Kidney (tissue), 14 donors: ENCODE measurements around the gene ZBTB47. TPM values are rescaled to one million over a fixed set of nuclear protein-coding genes. Genes with fewer than 3 reads are reported as not detected.
A peak's percentile ranks its signal among the peaks of the same experiment; 100 is the strongest.

Source experiments
- DNase-seq, 5 donors: peaks; one replicate each; pipeline ENCODE4 v3.0.0-alpha.2; 2013 to 2020
- FAIRE-seq: peaks from 2 replicates; lab custom pipeline; 2012; peaks lifted over from hg19 to GRCh38; lab: Jason Lieb, UNC
- H3K27ac ChIP-seq, 2 donors: one replicate each; pipeline ENCODE4 v1.7.0; 2013; ENCODE audit warnings: low read depth in 2 of 2, low read length in 2 of 2, inconsistent platforms in 1 of 2
- H3K27me3 ChIP-seq: one replicate; pipeline ENCODE4 v1.7.1; 2013; ENCODE audit warnings: low read length, inconsistent platforms; ENCODE audit not compliant: control insufficient read depth, insufficient read depth
- H3K36me3 ChIP-seq, 3 donors: one replicate each; pipeline versions ENCODE4 v1.7.0 to v1.7.1; 2013; ENCODE audit warnings: low read length in 3 of 3, control low read depth in 1 of 3, inconsistent platforms in 1 of 3; ENCODE audit not compliant: insufficient read depth in 3 of 3, control insufficient read depth in 2 of 3
- H3K4me1 ChIP-seq, 3 donors: one replicate each; pipeline versions ENCODE4 v1.7.0 to v1.7.1; 2013; ENCODE audit warnings: low read length in 3 of 3, inconsistent platforms in 1 of 3, low read depth in 1 of 3; ENCODE audit not compliant: control insufficient read depth in 2 of 3, insufficient read depth in 2 of 3
- H3K4me3 ChIP-seq, 3 donors: one replicate each; pipeline versions ENCODE4 v1.7.0 to v1.8.1; 2013; ENCODE audit warnings: low read length in 3 of 3, control low read depth in 1 of 3, inconsistent platforms in 1 of 3
- H3K9ac ChIP-seq, 3 donors: one replicate each; pipeline versions ENCODE4 v1.7.0 to v1.7.1; 2013; ENCODE audit warnings: low read length in 3 of 3, control low read depth in 1 of 3, inconsistent platforms in 1 of 3
- H3K9me3 ChIP-seq, 3 donors: one replicate each; pipeline versions ENCODE4 v1.7.0 to v1.7.1; 2013; ENCODE audit warnings: low read length in 3 of 3, control low read depth in 1 of 3, inconsistent platforms in 1 of 3; ENCODE audit not compliant: control insufficient read depth in 2 of 3, insufficient read depth in 1 of 3
- CTCF ChIP-seq: IDR thresholded peaks from 3 replicates; pipeline ENCODE4 v1.5.1; 2012; ENCODE audit warnings: mild to moderate bottlenecking, moderate library complexity, borderline replicate concordance; ENCODE audit not compliant: insufficient read depth; ENCODE audit errors: extremely low read depth
- intact Hi-C: fragments of 100-400 bp; cut with DNase I; formaldehyde crosslinking; loops from one replicate; pipeline ENCODE4 v1.11.1; 2022
- polyA plus RNA-seq: library from polyadenylated mRNA; stranded (reverse); fragments of 350-450 nt; fragmentation: Illumina TruSeq; extraction: RNeasy Lipid Tissue Mini Kit (QIAGEN cat#74804); gene quantifications from one replicate; pipeline ENCODE4 v1.2.3, GENCODE V29; 2014; ENCODE audit warnings: low read depth, low replicate concordance; ENCODE audit not compliant: insufficient read depth
- total RNA-seq: library from RNA; stranded (reverse); fragmentation: NEBNext Ultra II Directional; extraction: Animal tissue kit (Norgen Biotek cat#: 25700); gene quantifications from one replicate; pipeline ENCODE4 v1.2.1, GENCODE V29; 2021
- donor health status: control.
- donor health status: control.
- donor health status: control.
- donor health status: control.
- donor health status: control.
- donor health status: DM: yes; HTN: yes; CAD: no.
- donor health status: Normal renal cell carcinoma (clear cell type).

Gene ZBTB47
- total and polyA plus RNA-seq, 2 donors from 2014 or later: 7.8 to 26.6 TPM

GRCh38 chr3:42690191-42690590, 36.7 kb downstream of the ZBTB47 start:
- H3K27me3 ChIP-seq: peaks cover 8% of the 10 kb centered on the region
- H3K27ac ChIP-seq: no peak overlapping the region
- DNase-seq (peak in 1 of 5 donors; percentile 19), FAIRE-seq (no peak)
- no peak overlapping the region for H3K4me3 ChIP-seq
- peaks cover 0 to 4% (median 0%) of the 10 kb centered on the region in 3 donors for H3K4me1 ChIP-seq
- H3K9me3 ChIP-seq: no peaks in the 10 kb centered on the region
- no peak overlapping the region for H3K9ac ChIP-seq
- TF ChIP-seq CTCF: no peak
- intact Hi-C loops: no loop called here
- no peaks in the 10 kb centered on the region for H3K36me3 ChIP-seq

- Histone ChIP-seq H3K27me3 (peaks cover 4% of the 10 kb centered on the region), H3K36me3 (no peaks in the 10 kb centered on the region), H3K4me3 (no peak overlapping the region), H3K4me1 (peaks cover 0 to under 1% (median 0%) of the 10 kb centered on the region in 3 donors), H3K9ac (no peak overlapping the region), H3K9me3 (no peaks in the 10 kb centered on the region), H3K27ac (no peak overlapping the region)
- TF ChIP-seq CTCF: no peak
- FAIRE-seq (no peak), DNase-seq (peak in 1 of 5 donors; percentile 3)
- intact Hi-C loops: no loop called here
Measured at GRCh38 chr3:42690766-42691680, 37.5 kb downstream of the ZBTB47 start.

GRCh38 chr3:42691816-42692666, 38.5 kb downstream of the ZBTB47 start:
- TF ChIP-seq CTCF: no peak
- Histone ChIP-seq H3K9me3 (no peaks in the 10 kb centered on the region), H3K4me1 (no peaks in the 10 kb centered on the region), H3K4me3 (no peak overlapping the region), H3K36me3 (no peaks in the 10 kb centered on the region), H3K27me3 (no peaks in the 10 kb centered on the region), H3K27ac (no peak overlapping the region), H3K9ac (no peak overlapping the region)
- intact Hi-C loops: no loop called here
- FAIRE-seq (no peak), DNase-seq (no peak)
